ENCODE results near the gene HSF2.
"Not testable (repeated sequence)": the region's sequence is repeated elsewhere in the genome, so short reads cannot be mapped to it uniquely, and the experiment has no call there.

Gene HSF2

DNA sequence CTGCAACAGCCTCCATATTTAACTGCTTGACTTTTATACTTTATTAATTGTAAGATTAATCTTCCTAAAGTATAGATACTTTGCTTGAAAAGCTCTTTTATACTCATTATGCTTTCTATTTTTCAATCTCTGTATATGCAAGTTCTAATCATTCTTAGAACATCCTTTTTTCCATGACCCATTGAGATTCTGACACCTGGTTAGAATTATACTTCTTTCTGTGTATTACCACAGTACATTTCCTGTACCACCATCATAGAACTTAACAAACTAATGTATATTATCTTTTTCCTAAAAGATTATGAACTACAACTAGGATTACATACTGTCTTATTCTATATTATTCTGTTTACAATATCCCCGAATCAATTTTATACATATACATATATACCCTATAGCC, 58.6 kb downstream of the HSF2 start:
- DNase-seq, result no peak

DNA sequence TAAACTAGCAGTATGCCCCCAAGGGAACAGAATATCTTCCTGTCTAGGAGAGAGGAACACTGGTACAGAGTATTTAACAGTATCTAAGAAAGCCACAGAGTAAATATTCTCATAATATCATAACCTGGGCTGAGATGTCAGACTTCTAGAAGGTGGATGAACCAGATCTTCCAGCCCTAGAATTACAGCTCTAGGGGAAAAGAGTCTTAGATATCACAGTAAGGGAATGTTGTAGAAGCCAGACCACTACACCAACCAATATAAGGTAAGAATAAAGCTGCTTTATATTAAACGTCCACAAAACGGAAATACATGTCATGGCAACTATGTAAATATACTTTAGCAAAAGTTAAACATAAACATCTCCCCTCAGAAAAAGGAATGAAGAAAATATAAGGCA, 59.8 kb downstream of the HSF2 start:
- no peak for DNase-seq

- not testable (repeated sequence) for DNase-seq
Observed at GRCh38 chr6:122459865-122460416, 60.5 kb downstream of the HSF2 start.

DNA sequence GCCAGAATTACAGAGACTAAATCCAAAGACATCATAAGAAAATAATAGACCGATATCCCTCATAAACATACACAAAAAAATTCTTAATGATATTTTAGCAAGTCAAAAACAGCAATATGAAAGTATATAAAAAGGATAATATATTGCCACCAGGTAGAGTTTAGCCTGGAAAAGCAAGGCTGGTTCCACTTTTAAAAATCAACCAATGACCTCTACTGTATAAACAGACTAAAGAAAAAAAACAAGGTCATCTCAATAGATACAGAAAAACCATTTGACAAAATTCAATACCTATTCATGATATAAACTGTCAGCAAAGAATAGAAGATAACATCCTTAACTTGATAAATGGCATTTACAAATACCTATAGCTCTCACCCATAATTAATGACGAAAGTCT, 62.4 kb downstream of the HSF2 start:
- DNase-seq, result no peak

GRCh38 chr6:122471107-122472021, 71.9 kb downstream of the HSF2 start, which contains the start of gene SERINC1:
TSS of gene SERINC1 (minus strand) at chr6:122471807. CDS start at chr6:122471737, 70 bp downstream.
- DNase-seq, result peak; percentile 71

- DNase-seq, result no peak
Observed at GRCh38 chr6:122472022-122472340, 72.5 kb downstream of the HSF2 start.

DNA sequence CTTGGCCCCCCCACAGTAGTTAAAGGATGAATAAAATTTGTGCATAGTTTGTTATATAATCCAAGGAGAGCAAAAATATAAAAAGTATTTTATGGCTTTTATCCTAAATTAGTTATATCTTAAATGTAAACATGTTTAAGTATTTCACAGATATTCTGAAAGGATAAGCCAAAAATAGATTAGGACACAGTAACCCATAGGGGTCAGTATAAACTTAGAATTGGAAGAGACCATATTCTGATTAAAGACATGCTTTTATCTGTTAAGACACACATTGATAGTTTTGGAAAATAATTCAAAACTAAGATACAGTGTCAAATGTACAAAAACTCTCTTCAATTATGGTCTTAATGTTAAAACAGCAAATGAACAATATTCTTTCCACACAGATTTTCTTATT, 76.7 kb downstream of the HSF2 start:
- no peak for DNase-seq

- no peak for DNase-seq
Observed at GRCh38 chr6:122482750-122483080, 83.3 kb downstream of the HSF2 start.

Measured in NCI-H510A (cell line).